ENCODE measurements around the gene TET3.
"Not testable (repeated sequence)": the region's sequence is repeated elsewhere in the genome, so short reads cannot be mapped to it uniquely, and the experiment has no call there.

TET3 gene

DNA sequence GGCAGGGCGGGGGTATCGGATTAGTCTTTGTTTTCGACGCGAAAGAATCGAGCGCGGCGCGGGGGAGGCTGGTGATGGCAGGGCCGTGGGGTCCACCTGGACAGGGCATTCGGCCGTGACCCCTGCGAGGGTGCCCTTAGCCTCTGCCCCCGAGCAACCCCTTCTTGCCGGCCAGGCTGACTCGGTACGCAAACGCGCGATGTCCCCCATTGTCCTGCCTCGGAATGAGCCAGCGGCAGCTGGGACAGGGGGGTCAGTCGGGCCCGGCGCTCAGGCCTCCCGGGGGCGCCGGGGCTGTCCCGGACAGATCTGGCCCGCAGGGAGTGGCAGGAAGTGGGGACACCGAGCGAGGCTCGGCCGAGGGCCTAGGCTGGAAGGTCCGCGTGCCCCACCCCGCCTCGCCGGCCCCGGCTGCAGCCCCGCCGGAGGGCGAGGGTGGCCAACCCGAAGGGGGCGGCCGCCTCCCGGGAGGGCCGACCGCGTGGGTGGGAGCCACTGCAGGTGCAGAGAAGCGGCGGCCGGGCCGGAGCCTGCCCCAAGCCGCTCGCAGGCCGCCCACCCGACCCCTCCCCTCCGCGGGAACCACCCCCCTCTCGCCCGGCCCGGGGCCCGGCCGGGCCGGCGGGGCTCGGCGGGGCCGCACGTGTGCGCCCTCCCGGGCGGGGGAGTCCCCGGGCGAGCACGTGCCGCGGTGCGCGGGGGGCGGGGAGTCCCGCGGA, at the start of gene TET3:
Gene TET3, plus strand, starts transcription at position 708 of the 719 bp plus-strand sequence. CDS start 1,494 bp downstream, outside the sequence.
- DNase-seq (ENCODE audit: low spot score), result no peak
- TF ChIP-seq, protein P1, sequence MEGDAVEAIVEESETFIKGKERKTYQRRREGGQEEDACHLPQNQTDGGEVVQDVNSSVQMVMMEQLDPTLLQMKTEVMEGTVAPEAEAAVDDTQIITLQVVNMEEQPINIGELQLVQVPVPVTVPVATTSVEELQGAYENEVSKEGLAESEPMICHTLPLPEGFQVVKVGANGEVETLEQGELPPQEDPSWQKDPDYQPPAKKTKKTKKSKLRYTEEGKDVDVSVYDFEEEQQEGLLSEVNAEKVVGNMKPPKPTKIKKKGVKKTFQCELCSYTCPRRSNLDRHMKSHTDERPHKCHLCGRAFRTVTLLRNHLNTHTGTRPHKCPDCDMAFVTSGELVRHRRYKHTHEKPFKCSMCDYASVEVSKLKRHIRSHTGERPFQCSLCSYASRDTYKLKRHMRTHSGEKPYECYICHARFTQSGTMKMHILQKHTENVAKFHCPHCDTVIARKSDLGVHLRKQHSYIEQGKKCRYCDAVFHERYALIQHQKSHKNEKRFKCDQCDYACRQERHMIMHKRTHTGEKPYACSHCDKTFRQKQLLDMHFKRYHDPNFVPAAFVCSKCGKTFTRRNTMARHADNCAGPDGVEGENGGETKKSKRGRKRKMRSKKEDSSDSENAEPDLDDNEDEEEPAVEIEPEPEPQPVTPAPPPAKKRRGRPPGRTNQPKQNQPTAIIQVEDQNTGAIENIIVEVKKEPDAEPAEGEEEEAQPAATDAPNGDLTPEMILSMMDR (IDR thresholded peaks at IDR 0.05), result no peak
- Histone ChIP-seq H3K4me3 (peak within 1 kb of the TSS; percentile 86), H3K27ac (peak within 1 kb of the TSS in 1 of 2 donors; percentile 77)

DNA sequence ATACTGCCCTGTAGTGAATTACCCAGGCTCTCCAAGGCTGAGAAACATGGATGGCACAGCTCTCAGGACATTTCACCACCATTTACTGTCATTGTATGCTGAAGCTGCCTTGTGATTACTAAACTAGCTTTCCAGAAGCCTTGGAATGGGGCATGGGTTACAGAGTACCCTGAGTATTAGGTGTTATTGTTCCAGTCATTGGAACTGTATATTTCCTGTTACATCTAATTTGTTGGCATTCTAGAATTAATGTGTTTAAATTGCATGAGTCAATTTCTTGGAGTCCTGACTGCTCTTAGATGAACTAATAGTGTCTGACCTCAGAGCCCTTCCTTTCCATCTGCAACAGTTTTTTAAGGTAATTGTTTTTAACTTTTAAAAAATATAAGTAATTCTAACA, 49.1 kb upstream of the TET3 start:
- Histone ChIP-seq H3K4me3 (no peak overlapping the region), H3K27ac (no peak overlapping the region)
- no peak for DNase-seq (ENCODE audit: low spot score)
- TF ChIP-seq, protein P1 (IDR thresholded peaks at IDR 0.05), result no peak

DNA sequence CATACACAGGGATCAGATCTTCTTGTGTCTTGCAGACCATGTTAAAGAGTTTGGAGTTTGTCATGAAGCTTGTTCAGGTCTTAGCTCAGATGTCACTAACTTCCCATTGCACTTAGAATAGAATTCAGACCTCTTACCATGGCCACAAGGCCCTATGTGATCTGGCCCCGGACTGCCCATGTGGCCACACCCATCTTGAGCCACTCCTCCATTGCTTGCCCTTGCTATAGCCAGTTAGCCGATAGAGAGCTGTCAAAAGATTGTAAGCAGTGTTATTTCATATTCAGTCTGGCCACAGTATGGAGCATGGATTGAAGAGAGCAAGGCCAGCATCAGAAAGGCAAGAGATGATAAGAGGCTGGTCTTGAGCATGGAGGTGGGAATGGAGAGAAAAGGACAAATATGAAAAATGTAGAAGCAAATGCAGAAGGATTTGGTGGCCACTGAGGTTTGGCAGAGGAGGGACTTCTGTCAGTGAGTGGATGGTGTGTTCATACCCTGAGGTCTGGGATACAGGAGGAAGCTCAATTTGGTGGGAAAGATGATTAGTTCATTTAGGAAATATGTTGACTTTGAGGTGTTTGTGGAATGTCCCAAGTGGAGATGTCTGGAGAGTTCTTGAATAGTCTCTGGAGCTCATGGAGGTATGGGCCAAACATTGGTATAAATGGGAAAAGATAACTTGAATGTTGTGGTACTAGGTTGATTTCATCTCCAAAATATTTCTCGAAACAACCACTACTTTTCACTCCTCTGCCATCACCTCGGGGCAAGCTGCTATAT, 47.4 kb upstream of the TET3 start:
- H3K4me3 ChIP-seq, result no peak overlapping the region

DNA sequence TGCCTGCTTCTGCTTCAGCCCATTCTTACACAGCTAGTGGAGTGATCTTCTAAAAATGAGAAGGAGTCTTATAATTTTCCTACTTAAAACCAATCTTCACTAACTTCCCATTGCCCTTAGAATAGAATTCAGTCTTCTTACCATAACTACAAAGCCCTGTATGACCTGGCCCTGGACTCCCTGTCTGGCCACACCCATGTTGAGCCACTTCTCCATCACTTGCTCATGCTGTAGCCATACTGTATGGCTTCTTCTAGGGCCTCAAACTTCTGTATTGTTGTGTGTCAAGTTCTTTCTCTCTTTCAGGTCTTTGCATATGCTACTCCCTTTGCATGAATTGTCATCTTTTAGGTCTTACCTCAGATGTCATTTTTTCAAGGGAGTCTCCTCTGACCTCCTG, 46.8 kb upstream of the TET3 start:
- H3K4me3 ChIP-seq, result no peak overlapping the region
- TF ChIP-seq, protein P1 (IDR thresholded peaks at IDR 0.05), result no peak
- no peak for DNase-seq (ENCODE audit: low spot score)
- no peak overlapping the region for H3K27ac ChIP-seq

More for the DNA sequence above, 47.4 kb upstream of the TET3 start:
- H3K27ac ChIP-seq, result no peak overlapping the region
- TF ChIP-seq, protein P1 (IDR thresholded peaks at IDR 0.05), result no peak
- no peak for DNase-seq (ENCODE audit: low spot score)

DNA sequence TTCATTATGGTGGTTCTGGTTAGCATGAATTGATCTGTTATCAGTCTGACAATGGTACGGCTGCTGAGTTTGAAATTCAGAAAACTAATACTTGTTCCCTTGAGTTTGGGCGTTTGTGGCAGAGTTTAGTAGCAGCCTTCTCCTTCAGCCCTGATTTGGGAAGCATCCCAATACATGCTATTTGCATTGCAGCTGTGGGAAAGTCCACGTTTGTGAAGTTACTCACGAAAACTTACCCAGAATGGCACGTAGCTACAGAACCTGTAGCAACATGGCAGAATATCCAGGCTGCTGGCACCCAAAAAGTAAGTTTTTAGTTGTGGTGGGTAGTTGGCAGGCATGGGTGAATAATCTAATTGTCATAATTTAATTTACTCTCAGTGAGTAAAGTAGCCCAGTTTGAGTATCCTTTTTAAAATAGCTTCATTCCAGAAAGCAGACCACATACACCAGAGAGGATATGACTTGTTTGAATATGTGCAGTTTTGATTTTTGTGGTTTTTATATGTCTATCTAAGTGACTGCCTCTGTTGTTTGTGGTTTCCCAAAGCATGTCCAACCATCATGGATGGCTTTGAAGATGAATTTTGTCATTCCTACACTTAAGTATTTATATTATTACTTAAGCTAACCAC, 45.9 kb upstream of the TET3 start:
- H3K4me3 ChIP-seq, result no peak overlapping the region
- DNase-seq (ENCODE audit: low spot score), result no peak
- TF ChIP-seq, protein P1 (IDR thresholded peaks at IDR 0.05), result no peak
- no peak overlapping the region for H3K27ac ChIP-seq

DNA sequence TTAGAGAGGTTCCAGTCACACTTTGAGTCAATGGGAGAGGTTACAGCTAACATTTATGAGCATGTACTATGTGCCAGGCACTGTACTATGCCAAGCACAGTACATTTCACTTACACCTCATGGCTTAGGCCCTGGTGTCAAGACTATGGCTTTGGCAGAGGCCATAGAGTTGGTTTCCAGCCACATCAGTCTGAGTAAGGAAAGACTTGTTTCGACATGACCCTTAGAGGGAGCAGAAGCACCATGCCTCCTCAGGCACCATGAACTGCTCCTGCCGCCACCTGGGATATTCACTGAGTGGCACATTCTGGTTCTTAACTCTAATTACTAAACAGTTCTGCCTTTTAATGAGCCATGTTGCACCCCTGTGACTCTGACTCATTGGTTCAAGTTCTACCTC, 45.3 kb upstream of the TET3 start:
- Histone ChIP-seq H3K4me3 (no peak overlapping the region), H3K27ac (no peak overlapping the region)
- TF ChIP-seq, protein P1 (IDR thresholded peaks at IDR 0.05), result no peak
- no peak for DNase-seq (ENCODE audit: low spot score)

DNA sequence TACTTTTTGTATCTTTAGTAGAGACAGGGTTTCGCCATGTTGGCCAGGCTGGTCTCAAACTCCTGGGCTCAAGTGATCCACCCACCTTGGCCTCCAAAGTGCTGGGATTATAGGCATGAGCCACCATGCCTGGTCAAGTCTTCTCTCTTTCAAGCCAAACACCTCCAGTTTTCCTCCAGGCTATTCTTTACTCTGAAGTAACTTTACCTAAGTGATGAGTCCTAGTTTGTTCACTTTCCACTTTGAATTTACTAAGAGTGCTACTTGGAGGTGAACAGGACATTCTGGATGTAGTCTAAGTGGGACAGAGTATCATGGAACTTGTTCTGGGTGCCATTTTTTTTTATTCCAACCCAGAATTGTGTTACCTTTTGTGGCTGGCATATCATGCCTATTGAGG, 44.6 kb upstream of the TET3 start:
- H3K4me3 ChIP-seq; H3K27ac ChIP-seq; DNase-seq (ENCODE audit: low spot score): not testable (repeated sequence)

Measured in coronary artery (tissue), 2 donors.